Measurements from ENCODE around the gene NUDT8. TPM values are rescaled to one million over a fixed set of nuclear protein-coding genes. Genes with fewer than 3 reads are reported as not detected.

Gene NUDT8
- total and polyA plus RNA-seq, 9 of the 15 experiments (the other 6 are each of a cell fraction or from before 2014, with no cell fraction given) = 0.23 to 27.8 (median 5.0) TPM

- no peaks in the 10 kb centered on the region for H4K20me1 ChIP-seq (replicated peaks; ENCODE audit: control insufficient read depth, insufficient read depth, low read length)
- ChIA-PET CTCF (ENCODE audit: low intra/inter-chr PET ratio) (no interaction called here), POLR2A (interaction anchor here (0.5 to 5.2 kb wide), 8 partner anchors 8 to 200 kb away, joined by 3 to 36 read pairs (median 4); partner anchors contain the start of gene RPS6KB2)
- H3K4me2 ChIP-seq (ENCODE audit: insufficient read depth, low read length) = peak overlapping the region; percentile 83; the same call in 1 of the 2 replicates
- peak overlapping the region; percentile 81 to 98; a peak in 3 of 4 replicates for H3K9ac ChIP-seq (ENCODE audit: insufficient read depth in 1 of 2, low read depth in 2 of 2, low read length in 2 of 2)
- H3K9me1 ChIP-seq (ENCODE audit: control insufficient read depth, insufficient read depth, low read length) = no peaks in the 10 kb centered on the region
- H3K4me3 ChIP-seq = no peak overlapping the region
- WGBS (ENCODE audit: insufficient coverage, low coverage, missing lambda C conversion rate) = 90% methylated on average over 15 of the region's 15 CpGs
- intact Hi-C loops (cut with micrococcal nuclease) (loop anchor here (2.0 kb wide), 1 partner anchor 55 kb away; no protein-coding TSS in a partner anchor), in situ Hi-C loops (cut with MboI) (no loop called here)
- H3K4me1 ChIP-seq (replicated peaks in 1 of 2; ENCODE audit: control insufficient read depth in 2 of 2, insufficient read depth in 2 of 2, low read length in 2 of 2) = peaks cover 10 to 56% of the 10 kb centered on the region in 2 experiments
- no TSS peak for BruUV-seq (replicated peaks)
- H3K9me3 ChIP-seq (replicated peaks; ENCODE audit: control insufficient read depth, insufficient read depth, low read depth, low read length) = no peaks in the 10 kb centered on the region
- H3K36me3 ChIP-seq (ENCODE audit: control insufficient read depth, insufficient read depth, low read length) = peaks cover 15% of the 10 kb centered on the region; the same call in 1 of the 3 replicates
- FAIRE-seq = no peak
- no peak overlapping the region for H2AFZ ChIP-seq (ENCODE audit: low read depth, low read length)
- no peak for DNase-seq (ENCODE audit: extremely low read depth in 1 of 4, low spot score in 3 of 4)
- ATAC-seq = no peak
- H3K27me3 ChIP-seq (ENCODE audit: control insufficient read depth in 2 of 2, insufficient read depth in 2 of 2, low read length in 2 of 2) = no peaks in the 10 kb centered on the region
- H3K27ac ChIP-seq (ENCODE audit: extremely low read depth, low read depth, low read length) = no peak overlapping the region; the same call in 2 of the 3 replicates
- H3K79me2 ChIP-seq (ENCODE audit: control insufficient read depth, insufficient read depth, low read length) = no peaks in the 10 kb centered on the region
- TF ChIP-seq HES1 (IDR thresholded peaks at IDR 0.05; ENCODE audit: low read depth) (no peak), KLF10 (CRISPR knock-in tag; IDR thresholded peaks at IDR 0.05) (no peak), ZNF695 (CRISPR knock-in tag; IDR thresholded peaks at IDR 0.05) (no peak), ZBTB7A (IDR thresholded peaks at IDR 0.05; ENCODE audit: borderline replicate concordance, control insufficient read depth, low read depth, low read length) (0 out of 2 replicates have a peak, but pooled peaks have one; percentile 14), NFIC (IDR thresholded peaks at IDR 0.05) (no peak), NR1H2 (CRISPR knock-in tag; IDR thresholded peaks at IDR 0.05) (no peak), HDAC1 (IDR thresholded peaks at IDR 0.05) (no peak), THAP7 (CRISPR knock-in tag; IDR thresholded peaks at IDR 0.05) (no peak), MED1 (CRISPR knock-in tag; IDR thresholded peaks at IDR 0.05; ENCODE audit: borderline replicate concordance) (no peak), FUS (optimal IDR thresholded peaks at IDR 0.05; ENCODE audit: low read depth, low read length) (no peak), MYNN (IDR thresholded peaks at IDR 0.05) (no peak), MYNN (CRISPR knock-in tag; IDR thresholded peaks at IDR 0.05) (no peak), SPI1 (IDR thresholded peaks at IDR 0.05; ENCODE audit: borderline replicate concordance, low read depth, low read length) (no peak)
- TF ChIP-seq, protein P1, sequence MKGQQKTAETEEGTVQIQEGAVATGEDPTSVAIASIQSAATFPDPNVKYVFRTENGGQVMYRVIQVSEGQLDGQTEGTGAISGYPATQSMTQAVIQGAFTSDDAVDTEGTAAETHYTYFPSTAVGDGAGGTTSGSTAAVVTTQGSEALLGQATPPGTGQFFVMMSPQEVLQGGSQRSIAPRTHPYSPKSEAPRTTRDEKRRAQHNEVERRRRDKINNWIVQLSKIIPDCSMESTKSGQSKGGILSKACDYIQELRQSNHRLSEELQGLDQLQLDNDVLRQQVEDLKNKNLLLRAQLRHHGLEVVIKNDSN (CRISPR knock-in tag; IDR thresholded peaks at IDR 0.05) = 0 out of 2 replicates have a peak, but pooled peaks have one; percentile 1
- TF ChIP-seq, protein P2, sequence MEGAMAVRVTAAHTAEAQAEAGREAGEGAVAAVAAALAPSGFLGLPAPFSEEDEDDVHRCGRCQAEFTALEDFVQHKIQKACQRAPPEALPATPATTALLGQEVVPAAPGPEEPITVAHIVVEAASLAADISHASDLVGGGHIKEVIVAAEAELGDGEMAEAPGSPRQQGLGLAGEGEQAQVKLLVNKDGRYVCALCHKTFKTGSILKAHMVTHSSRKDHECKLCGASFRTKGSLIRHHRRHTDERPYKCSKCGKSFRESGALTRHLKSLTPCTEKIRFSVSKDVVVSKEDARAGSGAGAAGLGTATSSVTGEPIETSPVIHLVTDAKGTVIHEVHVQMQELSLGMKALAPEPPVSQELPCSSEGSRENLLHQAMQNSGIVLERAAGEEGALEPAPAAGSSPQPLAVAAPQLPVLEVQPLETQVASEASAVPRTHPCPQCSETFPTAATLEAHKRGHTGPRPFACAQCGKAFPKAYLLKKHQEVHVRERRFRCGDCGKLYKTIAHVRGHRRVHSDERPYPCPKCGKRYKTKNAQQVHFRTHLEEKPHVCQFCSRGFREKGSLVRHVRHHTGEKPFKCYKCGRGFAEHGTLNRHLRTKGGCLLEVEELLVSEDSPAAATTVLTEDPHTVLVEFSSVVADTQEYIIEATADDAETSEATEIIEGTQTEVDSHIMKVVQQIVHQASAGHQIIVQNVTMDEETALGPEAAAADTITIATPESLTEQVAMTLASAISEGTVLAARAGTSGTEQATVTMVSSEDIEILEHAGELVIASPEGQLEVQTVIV (CRISPR knock-in tag; IDR thresholded peaks at IDR 0.05; ENCODE audit: borderline replicate concordance) = no peak
- TF ChIP-seq, protein P3, sequence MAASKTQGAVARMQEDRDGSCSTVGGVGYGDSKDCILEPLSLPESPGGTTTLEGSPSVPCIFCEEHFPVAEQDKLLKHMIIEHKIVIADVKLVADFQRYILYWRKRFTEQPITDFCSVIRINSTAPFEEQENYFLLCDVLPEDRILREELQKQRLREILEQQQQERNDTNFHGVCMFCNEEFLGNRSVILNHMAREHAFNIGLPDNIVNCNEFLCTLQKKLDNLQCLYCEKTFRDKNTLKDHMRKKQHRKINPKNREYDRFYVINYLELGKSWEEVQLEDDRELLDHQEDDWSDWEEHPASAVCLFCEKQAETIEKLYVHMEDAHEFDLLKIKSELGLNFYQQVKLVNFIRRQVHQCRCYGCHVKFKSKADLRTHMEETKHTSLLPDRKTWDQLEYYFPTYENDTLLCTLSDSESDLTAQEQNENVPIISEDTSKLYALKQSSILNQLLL (CRISPR knock-in tag; IDR thresholded peaks at IDR 0.05; ENCODE audit: borderline replicate concordance) = no peak
Observed at GRCh38 chr11:67627812-67628624, 1.7 kb downstream of the NUDT8 start.

Measured in K562 (cell line).